NCI-H524 (cell line): ENCODE data around the gene LCE3B.

Source experiments
- DNase-seq, 2 experiments: peaks; one replicate each; lab custom pipeline; 2025; lab: John Stamatoyannopoulos, UW

The LCE3B gene

GRCh38 chr1:152658649-152659048 is 45.0 kb downstream of the LCE3B start:
- no peak for DNase-seq

- DNase-seq, result no peak
Measured at GRCh38 chr1:152663098-152663497, 49.5 kb downstream of the LCE3B start, which contains the start of gene LCE2D. TSS of gene LCE2D (plus strand) at chr1:152663380. CDS start at chr1:152664106, 726 bp downstream.
